ENCODE measurements around the gene SGK1.
"Not testable (repeated sequence)": the region's sequence is repeated elsewhere in the genome, so short reads cannot be mapped to it uniquely, and the experiment has no call there.

SGK1 gene

GRCh38 chr6:134207421-134207820 lies 110.5 kb downstream of the SGK1 start:
- TF ChIP-seq, protein P1, sequence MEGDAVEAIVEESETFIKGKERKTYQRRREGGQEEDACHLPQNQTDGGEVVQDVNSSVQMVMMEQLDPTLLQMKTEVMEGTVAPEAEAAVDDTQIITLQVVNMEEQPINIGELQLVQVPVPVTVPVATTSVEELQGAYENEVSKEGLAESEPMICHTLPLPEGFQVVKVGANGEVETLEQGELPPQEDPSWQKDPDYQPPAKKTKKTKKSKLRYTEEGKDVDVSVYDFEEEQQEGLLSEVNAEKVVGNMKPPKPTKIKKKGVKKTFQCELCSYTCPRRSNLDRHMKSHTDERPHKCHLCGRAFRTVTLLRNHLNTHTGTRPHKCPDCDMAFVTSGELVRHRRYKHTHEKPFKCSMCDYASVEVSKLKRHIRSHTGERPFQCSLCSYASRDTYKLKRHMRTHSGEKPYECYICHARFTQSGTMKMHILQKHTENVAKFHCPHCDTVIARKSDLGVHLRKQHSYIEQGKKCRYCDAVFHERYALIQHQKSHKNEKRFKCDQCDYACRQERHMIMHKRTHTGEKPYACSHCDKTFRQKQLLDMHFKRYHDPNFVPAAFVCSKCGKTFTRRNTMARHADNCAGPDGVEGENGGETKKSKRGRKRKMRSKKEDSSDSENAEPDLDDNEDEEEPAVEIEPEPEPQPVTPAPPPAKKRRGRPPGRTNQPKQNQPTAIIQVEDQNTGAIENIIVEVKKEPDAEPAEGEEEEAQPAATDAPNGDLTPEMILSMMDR (IDR thresholded peaks at IDR 0.05; ENCODE audit: low read depth, low read length): no peak
- DNase-seq (ENCODE audit: low read depth in 2 of 2): no peak
- no peak overlapping the region for H3K4me3 ChIP-seq (replicated peaks in 1 of 2; ENCODE audit: low read depth in 2 of 2, low read length in 2 of 2)

DNA sequence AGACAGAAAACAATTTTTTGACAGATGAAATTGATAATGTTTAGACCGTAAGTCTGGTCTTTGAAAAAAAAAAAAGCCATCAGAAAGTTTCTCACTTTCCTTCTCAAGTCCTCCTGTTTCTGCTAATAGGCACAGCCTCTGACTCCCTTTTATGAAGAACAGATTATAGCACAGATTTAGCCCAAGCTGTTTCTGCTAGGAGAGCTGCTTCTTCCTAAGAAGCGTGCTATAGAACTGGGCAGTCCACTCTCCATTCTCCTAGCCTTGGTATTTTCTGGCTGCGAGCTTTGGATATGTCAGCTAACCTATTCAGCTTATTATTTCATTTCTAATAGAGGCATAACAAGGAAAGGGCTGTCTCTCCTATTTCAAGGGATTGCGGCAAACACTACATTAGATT lies 112.5 kb downstream of the SGK1 start:
- no peak overlapping the region for H3K4me3 ChIP-seq (replicated peaks in 1 of 2; ENCODE audit: low read depth in 2 of 2, low read length in 2 of 2)
- no peak for DNase-seq (ENCODE audit: low read depth in 2 of 2)
- TF ChIP-seq, protein P1 (IDR thresholded peaks at IDR 0.05; ENCODE audit: low read depth, low read length): no peak

- not testable (repeated sequence) for DNase-seq (ENCODE audit: low read depth in 2 of 2)
Measured at GRCh38 chr6:134204759-134205158, 113.2 kb downstream of the SGK1 start.

GRCh38 chr6:134204031-134204430 lies 113.9 kb downstream of the SGK1 start:
- no peak overlapping the region for H3K4me3 ChIP-seq (replicated peaks in 1 of 2; ENCODE audit: low read depth in 2 of 2, low read length in 2 of 2)
- TF ChIP-seq, protein P1 (IDR thresholded peaks at IDR 0.05; ENCODE audit: low read depth, low read length): no peak
- no peak for DNase-seq (ENCODE audit: low read depth in 2 of 2)

More at GRCh38 chr6:134204759-134205158, 113.2 kb downstream of the SGK1 start:
- not testable (repeated sequence) for H3K4me3 ChIP-seq (replicated peaks in 1 of 2; ENCODE audit: low read depth in 2 of 2, low read length in 2 of 2)

GRCh38 chr6:134201716-134202115 lies 116.2 kb downstream of the SGK1 start:
- peak in 1 of 2 donors; percentile 25 for DNase-seq (ENCODE audit: low read depth in 2 of 2)
- H3K4me3 ChIP-seq (replicated peaks in 1 of 2; ENCODE audit: low read depth in 2 of 2, low read length in 2 of 2): no peak overlapping the region
- TF ChIP-seq, protein P1 (IDR thresholded peaks at IDR 0.05; ENCODE audit: low read depth, low read length): no peak

GRCh38 chr6:134199848-134200606 lies 117.9 kb downstream of the SGK1 start:
- no peak overlapping the region for H3K4me3 ChIP-seq (replicated peaks in 1 of 2; ENCODE audit: low read depth in 2 of 2, low read length in 2 of 2)
- no peak for DNase-seq (ENCODE audit: low read depth in 2 of 2)
- TF ChIP-seq, protein P1 (IDR thresholded peaks at IDR 0.05; ENCODE audit: low read depth, low read length): no peak

GRCh38 chr6:134198093-134198492 lies 119.8 kb downstream of the SGK1 start:
- TF ChIP-seq, protein P1 (IDR thresholded peaks at IDR 0.05; ENCODE audit: low read depth, low read length): no peak
- no peak for DNase-seq (ENCODE audit: low read depth in 2 of 2)
- H3K4me3 ChIP-seq (replicated peaks in 1 of 2; ENCODE audit: low read depth in 2 of 2, low read length in 2 of 2): no peak overlapping the region

- DNase-seq (ENCODE audit: low read depth in 2 of 2); H3K4me3 ChIP-seq (replicated peaks in 1 of 2; ENCODE audit: low read depth in 2 of 2, low read length in 2 of 2): not testable (repeated sequence)
Measured at GRCh38 chr6:134197685-134198084, 120.2 kb downstream of the SGK1 start.

All from cardiac fibroblast (primary cell).